HG03064 (cell line): Measurements from ENCODE around the gene TNK1.

Source experiments
- ATAC-seq: cut with Tn5 transposase; IDR thresholded peaks from one replicate; pipeline ENCODE4 v1.9.1; 2021; ENCODE audit warnings: low read depth; ENCODE audit not compliant: unreplicated experiment

TNK1 gene

GRCh38 chr17:7408252-7408727, 27.4 kb downstream of the TNK1 start:
- no peak for ATAC-seq

- no peak for ATAC-seq
These were observed 28.0 kb downstream of the TNK1 start for GRCh38 chr17:7408863-7409262.

GRCh38 chr17:7409716-7410115, 28.8 kb downstream of the TNK1 start:
- no peak for ATAC-seq

GRCh38 chr17:7410634-7411426, 29.9 kb downstream of the TNK1 start:
- ATAC-seq, result no peak

GRCh38 chr17:7411427-7411750, 30.5 kb downstream of the TNK1 start:
- ATAC-seq, result no peak

GRCh38 chr17:7413346-7413985, 32.6 kb downstream of the TNK1 start:
- ATAC-seq, result no peak

GRCh38 chr17:7414837-7415236, 33.9 kb downstream of the TNK1 start:
- ATAC-seq, result no peak

- no peak for ATAC-seq
These were observed 34.9 kb downstream of the TNK1 start for GRCh38 chr17:7415784-7416183.

- no peak for ATAC-seq
These were observed 35.4 kb downstream of the TNK1 start for GRCh38 chr17:7416323-7416722.

- ATAC-seq, result no peak
These were observed 36.3 kb downstream of the TNK1 start for GRCh38 chr17:7417056-7417655.

- ATAC-seq, result no peak
These were observed 37.7 kb downstream of the TNK1 start for GRCh38 chr17:7418472-7419152.

- ATAC-seq, result no peak
These were observed 39.1 kb downstream of the TNK1 start, which contains the start of gene SPEM1 for GRCh38 chr17:7419819-7420610. Gene SPEM1 (plus strand): TSS chr17:7420324. CDS start chr17:7420385, 61 bp downstream.

- no peak for ATAC-seq
These were observed 40.3 kb downstream of the TNK1 start for GRCh38 chr17:7421186-7421585.

GRCh38 chr17:7423679-7424078, 42.8 kb downstream of the TNK1 start:
- ATAC-seq, result no peak

- ATAC-seq, result no peak
These were observed 44.4 kb downstream of the TNK1 start, which contains the start of gene SPEM2 for GRCh38 chr17:7425316-7425715. Gene SPEM2 (plus strand): TSS chr17:7425616. CDS start chr17:7425689, 73 bp downstream.

- no peak for ATAC-seq
These were observed 44.9 kb downstream of the TNK1 start for GRCh38 chr17:7425756-7426155.

- ATAC-seq, result no peak
These were observed 45.4 kb downstream of the TNK1 start for GRCh38 chr17:7426203-7426863.

- ATAC-seq, result no peak
These were observed 46.1 kb downstream of the TNK1 start for GRCh38 chr17:7426896-7427489.

- no peak for ATAC-seq
These were observed 46.7 kb downstream of the TNK1 start for GRCh38 chr17:7427549-7427948.
